ENCODE results near the gene FAM107B. TPM values are rescaled to one million over a fixed set of nuclear protein-coding genes. Genes with fewer than 3 reads are reported as not detected.
A peak's percentile ranks its signal among the peaks of the same experiment; 100 is the strongest.
"Not testable (repeated sequence)": the region's sequence is repeated elsewhere in the genome, so short reads cannot be mapped to it uniquely, and the experiment has no call there.

The FAM107B gene
- total RNA-seq, result 100 to 1,000 TPM; 188 to 200 TPM

DNA sequence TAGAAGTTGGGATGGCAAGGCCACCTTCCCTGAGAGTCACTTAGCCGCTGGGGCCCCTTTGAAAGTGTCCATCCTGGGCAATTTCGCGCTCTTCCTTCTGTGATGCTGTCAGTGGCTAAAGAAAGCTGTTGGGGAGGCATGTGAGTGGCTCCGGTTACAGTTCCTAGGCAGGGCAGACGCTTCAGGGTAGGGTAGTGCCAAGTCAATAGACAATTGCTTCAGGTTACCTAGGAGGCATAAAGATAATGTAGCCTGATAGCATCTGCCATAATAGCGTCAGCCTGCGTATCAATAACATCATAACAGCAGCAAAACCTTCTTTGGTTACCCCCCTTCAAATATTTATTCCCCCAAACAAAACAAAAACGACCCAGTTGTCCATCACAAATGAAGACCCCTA, at the start of gene FAM107B:
FAM107B (minus strand) TSS at position 101 of the 400 bp plus-strand sequence. CDS start 234 bp downstream, outside the sequence.
- Mint-ChIP-seq H3K27ac (no peak within 1 kb of the TSS), H3K9me3 (no peaks in the 10 kb centered on the region), H3K27me3 (no peaks in the 10 kb centered on the region), H3K36me3 (no peaks in the 10 kb centered on the region), H3K4me1 (peaks cover 5% of the 10 kb centered on the region), H3K4me3 (no peak within 1 kb of the TSS)
- no peak for ATAC-seq (ENCODE audit: low read depth)
- POLR2A ChIA-PET, result no interaction called here
- DNase-seq, result no peak

DNA sequence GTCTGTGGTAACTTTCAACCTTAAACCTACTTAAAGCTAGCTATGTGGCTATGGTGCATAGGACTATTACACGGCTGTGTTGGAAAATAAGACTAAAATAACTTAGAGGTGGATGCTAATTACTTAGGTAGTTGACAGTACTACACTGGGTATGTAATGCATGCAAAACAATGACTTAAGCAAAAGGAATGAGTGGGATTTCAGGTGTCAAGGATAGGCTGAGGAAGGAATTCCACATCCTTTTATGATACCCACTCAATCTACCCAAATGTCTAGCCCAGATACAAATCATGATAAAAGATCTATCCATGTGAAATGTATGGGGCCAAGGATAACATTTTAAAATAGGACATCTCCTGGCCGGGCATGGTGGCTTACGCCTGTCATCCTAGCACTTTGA, 49.3 kb upstream of the FAM107B start:
- H3K4me1 Mint-ChIP-seq, result peaks cover 3% of the 10 kb centered on the region
- POLR2A ChIA-PET, result no interaction called here
- no peaks in the 10 kb centered on the region for H3K27me3 Mint-ChIP-seq
- H3K27ac Mint-ChIP-seq, result no peak overlapping the region
- DNase-seq (no peak), ATAC-seq (ENCODE audit: low read depth) (no peak)
- H3K9me3 Mint-ChIP-seq, result no peaks in the 10 kb centered on the region
- no peak overlapping the region for H3K4me3 Mint-ChIP-seq
- H3K36me3 Mint-ChIP-seq, result no peaks in the 10 kb centered on the region

DNA sequence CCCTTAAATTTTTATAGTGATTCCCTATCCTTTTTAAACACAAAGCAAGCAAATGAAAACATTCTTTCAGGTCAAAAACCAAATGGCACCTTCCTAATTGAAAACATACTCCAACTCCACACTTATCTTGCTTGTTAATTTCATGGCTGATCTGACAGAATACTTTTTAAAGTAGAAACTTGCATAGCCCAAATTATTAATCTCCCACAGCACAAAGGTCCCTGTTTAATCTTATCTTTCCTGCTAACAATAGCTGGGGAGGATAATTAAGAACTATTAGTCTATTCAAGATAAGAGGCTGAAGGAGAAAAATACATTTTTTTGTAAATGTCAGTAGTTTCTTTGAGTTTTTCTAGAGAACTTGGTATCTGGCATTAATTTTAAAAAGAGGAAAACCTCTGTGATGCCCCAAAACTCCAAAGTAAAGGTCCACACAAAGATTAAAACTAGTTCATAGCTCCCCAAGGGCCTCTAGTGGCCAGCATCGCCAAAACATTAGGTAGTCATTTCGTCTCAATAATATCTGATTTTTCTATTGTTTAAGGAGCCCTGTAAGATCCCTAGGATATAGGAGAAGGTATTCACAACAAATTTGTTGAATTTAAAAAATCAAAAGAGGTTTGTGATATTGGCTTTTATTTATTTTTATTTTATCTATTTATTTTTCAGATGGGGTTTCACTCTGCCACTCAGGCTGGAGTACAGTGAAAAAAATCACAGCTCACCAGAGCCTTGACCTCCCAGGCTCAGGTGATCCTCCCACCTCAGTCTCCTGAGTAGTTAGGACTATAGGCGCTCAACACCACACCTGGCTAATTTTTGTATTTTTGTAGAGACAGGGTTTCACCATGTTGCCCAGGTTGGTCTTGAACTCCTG, 48.4 kb upstream of the FAM107B start:
- H3K4me1 Mint-ChIP-seq, result peaks cover 3% of the 10 kb centered on the region
- no peak overlapping the region for H3K27ac Mint-ChIP-seq
- ATAC-seq (ENCODE audit: low read depth), result no peak
- POLR2A ChIA-PET, result no interaction called here
- no peaks in the 10 kb centered on the region for H3K27me3 Mint-ChIP-seq
- H3K4me3 Mint-ChIP-seq, result no peak overlapping the region
- no peak for DNase-seq
- no peaks in the 10 kb centered on the region for H3K36me3 Mint-ChIP-seq
- H3K9me3 Mint-ChIP-seq, result no peaks in the 10 kb centered on the region

DNA sequence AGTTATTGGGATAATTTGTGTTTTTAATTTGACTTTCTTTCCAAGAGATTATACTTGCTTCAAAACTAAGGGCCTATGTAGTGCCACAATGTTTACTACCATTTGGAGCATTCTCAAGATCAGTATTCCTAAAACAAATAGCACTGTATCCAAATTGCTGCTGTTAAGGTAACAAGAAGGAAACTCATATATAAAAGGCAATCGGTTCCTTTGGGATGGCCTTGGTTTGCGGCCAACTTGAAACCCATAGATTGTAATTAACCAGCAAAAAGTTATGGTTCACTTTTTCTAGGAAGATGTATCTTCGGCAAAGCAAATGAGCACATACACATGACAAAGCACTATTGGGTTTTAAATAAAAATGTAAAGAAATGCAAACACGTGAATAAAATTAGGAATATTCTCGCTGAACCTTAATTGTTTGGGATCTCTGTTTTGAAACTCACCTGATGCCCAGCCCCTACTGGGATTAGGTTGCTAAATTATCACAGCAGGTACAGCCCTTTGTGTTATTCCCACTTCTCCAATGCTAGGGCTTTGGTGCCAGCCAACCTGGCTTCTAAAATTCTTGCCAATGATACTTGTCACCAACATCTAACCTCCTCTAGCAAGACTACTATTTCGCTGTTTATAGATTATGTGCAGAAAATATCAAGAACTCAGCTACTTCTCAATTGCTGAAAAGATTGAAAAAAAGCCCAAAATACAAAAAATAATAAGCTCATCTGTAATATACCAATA, 47.1 kb upstream of the FAM107B start:
- Mint-ChIP-seq H3K27ac (no peak overlapping the region), H3K27me3 (no peaks in the 10 kb centered on the region), H3K4me1 (peaks cover 3% of the 10 kb centered on the region), H3K36me3 (no peaks in the 10 kb centered on the region), H3K9me3 (no peaks in the 10 kb centered on the region), H3K4me3 (no peak overlapping the region)
- ATAC-seq (ENCODE audit: low read depth) (no peak), DNase-seq (no peak)
- POLR2A ChIA-PET, result no interaction called here

DNA sequence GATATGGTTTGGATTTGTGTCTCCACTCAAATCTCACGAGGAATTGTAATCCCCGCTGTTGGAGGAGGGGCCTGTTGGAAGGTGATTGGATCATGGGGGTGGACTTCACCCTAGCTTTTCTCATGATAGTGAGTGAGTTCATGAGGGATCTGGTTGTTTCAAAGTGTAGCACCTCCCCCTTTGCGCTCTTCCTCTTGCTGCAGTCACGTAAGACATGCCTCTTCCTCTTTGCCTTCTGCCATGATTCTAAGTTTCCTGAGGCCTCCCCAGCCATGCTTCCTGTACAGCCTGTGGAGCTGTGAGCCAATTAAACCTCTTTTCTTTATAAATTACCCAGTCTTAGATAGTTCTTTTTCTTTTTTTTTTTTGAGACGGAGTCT, 46.1 kb upstream of the FAM107B start:
- DNase-seq (no peak), ATAC-seq (ENCODE audit: low read depth) (no peak)
- Mint-ChIP-seq H3K36me3 (no peaks in the 10 kb centered on the region), H3K27me3 (no peaks in the 10 kb centered on the region), H3K9me3 (no peaks in the 10 kb centered on the region), H3K4me3 (no peak overlapping the region), H3K27ac (no peak overlapping the region), H3K4me1 (peaks cover 3% of the 10 kb centered on the region)
- POLR2A ChIA-PET, result no interaction called here

DNA sequence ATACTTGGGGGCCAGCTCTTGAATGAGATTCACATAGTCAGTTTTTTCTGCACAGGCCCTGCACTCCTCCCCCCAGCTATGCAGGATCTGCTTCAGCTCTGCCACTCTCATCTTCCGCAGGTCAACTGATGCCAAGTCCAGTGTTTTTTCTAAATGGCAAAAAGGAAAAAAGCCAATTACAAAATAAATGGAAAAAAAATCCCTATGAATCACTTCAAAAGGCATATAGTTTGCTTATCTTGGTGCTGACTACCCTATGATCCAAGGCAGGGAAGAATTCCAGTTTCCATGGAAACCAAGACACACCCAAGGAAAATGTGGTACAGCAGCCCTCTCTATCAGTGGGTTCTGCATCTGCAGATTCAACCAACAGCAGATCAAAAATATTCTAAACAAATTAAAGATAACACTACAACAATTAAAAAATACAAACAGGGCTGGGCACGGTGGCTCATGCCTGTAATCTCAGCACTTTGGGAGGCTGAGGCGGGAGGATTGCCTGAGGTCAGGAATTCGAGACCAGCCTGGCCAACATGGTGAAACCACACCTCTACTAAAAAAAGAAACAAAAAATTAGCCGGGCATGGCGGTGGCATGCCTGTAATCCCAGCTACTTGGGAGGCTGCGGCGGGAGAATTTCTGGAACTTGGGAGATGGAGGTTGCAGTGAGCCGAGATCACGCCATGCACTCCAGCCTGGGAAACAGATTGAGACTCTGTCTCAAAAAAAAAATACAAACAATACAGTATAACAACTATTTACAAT, 45.5 kb upstream of the FAM107B start:
- H3K9me3 Mint-ChIP-seq, result no peaks in the 10 kb centered on the region
- no peak for DNase-seq
- H3K27me3 Mint-ChIP-seq, result no peaks in the 10 kb centered on the region
- no peaks in the 10 kb centered on the region for H3K36me3 Mint-ChIP-seq
- ATAC-seq (ENCODE audit: low read depth), result no peak
- peaks cover 3% of the 10 kb centered on the region for H3K4me1 Mint-ChIP-seq
- POLR2A ChIA-PET, result interaction anchor here (0.9 kb wide), 1 partner anchor 17 kb away, joined by 3 read pairs; no protein-coding TSS in a partner anchor
- no peak overlapping the region for H3K27ac Mint-ChIP-seq
- no peak overlapping the region for H3K4me3 Mint-ChIP-seq

DNA sequence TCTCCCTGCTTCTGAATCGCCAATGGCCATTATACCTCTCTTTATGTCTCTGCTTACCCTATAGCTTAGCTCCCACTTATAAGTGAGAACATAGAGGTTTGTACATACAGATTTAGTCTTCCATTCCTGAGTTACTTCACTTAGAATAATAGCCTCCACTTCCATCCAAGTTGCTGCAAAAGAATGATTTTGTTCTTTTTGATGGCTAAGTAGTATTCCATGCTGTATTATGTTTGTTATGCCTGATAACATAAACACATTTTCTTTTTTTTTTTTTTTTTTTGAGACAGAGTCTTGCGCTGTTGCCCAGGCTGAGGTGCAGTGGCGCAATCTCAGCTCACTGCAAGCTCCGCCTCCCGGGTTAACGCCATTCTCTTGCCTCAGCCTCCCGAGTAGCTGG, 42.0 kb upstream of the FAM107B start:
- ATAC-seq (ENCODE audit: low read depth); H3K4me3 Mint-ChIP-seq; H3K36me3 Mint-ChIP-seq; H3K27ac Mint-ChIP-seq; H3K9me3 Mint-ChIP-seq; POLR2A ChIA-PET; H3K27me3 Mint-ChIP-seq; DNase-seq: not testable (repeated sequence)
- peaks cover 12% of the 10 kb centered on the region for H3K4me1 Mint-ChIP-seq

DNA sequence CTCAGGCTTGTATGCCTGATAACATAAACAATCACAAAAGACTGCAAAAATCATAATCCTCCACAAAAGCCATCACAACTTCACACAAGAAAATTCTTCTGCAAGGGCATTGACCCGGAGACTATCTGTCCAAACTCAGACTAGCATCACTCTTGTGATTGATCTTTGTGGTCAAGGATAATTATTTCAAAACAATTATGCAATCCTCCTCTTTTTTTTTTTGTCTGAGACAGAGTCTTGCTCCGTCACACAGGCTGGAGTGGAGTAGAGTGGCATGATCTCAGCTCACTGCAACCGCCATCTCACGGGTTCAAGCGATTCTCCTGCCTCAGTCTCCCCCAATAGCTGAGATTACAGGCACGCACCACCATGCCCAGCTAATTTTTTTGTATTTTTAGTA, 41.0 kb upstream of the FAM107B start:
- ATAC-seq (ENCODE audit: low read depth) (no peak), DNase-seq (no peak)
- H3K9me3 Mint-ChIP-seq, result peaks cover 1% of the 10 kb centered on the region
- H3K4me1 Mint-ChIP-seq, result peaks cover 9% of the 10 kb centered on the region
- no peaks in the 10 kb centered on the region for H3K36me3 Mint-ChIP-seq
- no peak overlapping the region for H3K4me3 Mint-ChIP-seq
- H3K27me3 Mint-ChIP-seq, result peaks cover 4% of the 10 kb centered on the region
- H3K27ac Mint-ChIP-seq, result no peak overlapping the region
- POLR2A ChIA-PET, result no interaction called here

DNA sequence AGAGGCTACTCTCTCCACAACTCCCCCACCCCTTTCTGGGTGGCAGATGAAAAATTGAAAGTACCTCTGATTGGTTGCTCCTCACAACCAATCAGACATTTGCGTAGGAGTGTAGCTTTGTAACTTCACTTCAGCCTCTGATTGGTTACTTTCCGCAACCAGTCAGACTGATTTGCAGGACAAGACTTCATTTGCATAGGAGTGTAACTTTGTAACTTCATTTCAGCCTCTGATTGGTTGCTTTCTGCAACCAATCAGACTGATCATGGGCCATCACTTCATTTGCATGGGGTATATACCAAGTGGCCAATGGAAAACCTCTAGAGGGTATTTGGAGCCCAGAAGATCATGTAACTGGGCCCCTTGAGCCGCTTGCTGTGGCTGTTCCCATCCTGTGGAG, 37.6 kb upstream of the FAM107B start:
- Mint-ChIP-seq H3K27me3 (peaks cover 5% of the 10 kb centered on the region), H3K4me3 (peak overlapping the region; percentile 64), H3K36me3 (no peaks in the 10 kb centered on the region), H3K27ac (peak overlapping the region; percentile 57), H3K9me3 (peaks cover 1% of the 10 kb centered on the region), H3K4me1 (peaks cover 11% of the 10 kb centered on the region)
- DNase-seq (no peak), ATAC-seq (ENCODE audit: low read depth) (no peak)
- POLR2A ChIA-PET, result no interaction called here

DNA sequence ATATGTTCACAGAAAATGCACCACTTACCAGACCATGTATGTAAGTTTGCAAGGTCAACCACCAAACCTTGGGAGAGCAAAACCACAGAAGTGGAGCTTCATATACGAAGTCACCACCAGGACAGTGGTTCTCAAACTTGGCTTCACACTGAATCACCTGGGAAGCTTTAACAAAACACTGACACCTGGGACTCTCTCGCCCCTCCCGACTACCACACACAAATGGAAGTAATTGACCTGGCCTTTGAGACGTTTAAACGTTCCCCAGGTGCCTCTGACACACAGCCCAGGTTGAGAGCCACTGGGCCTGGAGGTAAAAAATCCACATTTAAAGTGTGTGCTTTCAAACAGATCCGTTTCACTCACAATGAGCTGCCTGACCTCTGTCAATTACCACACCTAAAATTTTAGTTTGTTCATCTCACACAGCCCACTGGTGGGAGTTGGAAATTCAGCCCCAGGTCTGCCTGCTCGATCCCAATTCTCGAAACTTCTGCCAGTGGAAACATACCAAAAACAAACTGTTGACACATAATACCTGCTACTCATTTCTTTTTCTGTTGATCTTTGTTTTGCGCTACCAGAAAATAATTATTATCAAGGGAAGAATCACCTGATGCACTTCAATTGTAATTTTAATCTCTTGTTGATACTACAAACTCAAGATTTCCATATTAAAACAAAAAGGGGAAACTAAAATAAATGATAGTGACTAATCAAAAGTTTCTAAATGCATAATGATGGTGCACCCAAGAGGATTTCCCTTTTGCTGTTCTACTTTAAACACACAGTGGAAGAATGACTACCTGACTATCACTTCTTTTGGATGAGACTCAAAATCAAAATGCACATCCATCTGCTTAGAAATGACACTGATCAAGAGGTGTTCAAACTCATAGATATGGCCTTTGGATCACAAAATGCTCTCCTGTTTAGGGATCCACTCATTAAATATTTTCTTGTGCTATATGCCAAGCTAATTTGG, 36.6 kb upstream of the FAM107B start:
- DNase-seq (no peak), ATAC-seq (ENCODE audit: low read depth) (no peak)
- Mint-ChIP-seq H3K27ac (no peak overlapping the region), H3K9me3 (peaks cover 1% of the 10 kb centered on the region), H3K4me3 (no peak overlapping the region), H3K27me3 (peaks cover 5% of the 10 kb centered on the region), H3K36me3 (no peaks in the 10 kb centered on the region), H3K4me1 (peaks cover 11% of the 10 kb centered on the region)
- POLR2A ChIA-PET, result interaction anchor here (1.0 kb wide), 1 partner anchor 142 kb away, joined by 3 read pairs; no protein-coding TSS in a partner anchor

DNA sequence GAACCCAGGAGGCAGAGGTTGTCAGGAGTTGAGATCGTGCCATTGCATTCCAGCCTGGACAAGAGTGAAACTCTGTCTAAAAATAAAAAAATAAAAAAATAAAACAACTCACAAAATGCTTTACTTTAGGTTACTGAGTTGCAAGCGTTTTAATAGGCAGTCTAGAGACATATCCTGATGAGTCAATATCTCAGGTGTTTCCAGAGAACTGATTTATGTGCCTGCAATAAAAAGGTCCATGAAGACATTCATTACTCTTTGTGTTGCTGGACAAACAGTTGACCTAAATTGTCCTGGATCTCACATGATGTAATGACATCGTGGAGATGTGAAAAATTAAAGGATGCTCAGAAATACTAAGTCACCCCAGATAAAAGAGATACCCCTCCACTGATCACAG, 31.6 kb upstream of the FAM107B start:
- POLR2A ChIA-PET, result no interaction called here
- DNase-seq (no peak), ATAC-seq (ENCODE audit: low read depth) (no peak)
- peaks cover 11% of the 10 kb centered on the region for H3K27me3 Mint-ChIP-seq
- no peak overlapping the region for H3K4me3 Mint-ChIP-seq
- no peaks in the 10 kb centered on the region for H3K9me3 Mint-ChIP-seq
- no peaks in the 10 kb centered on the region for H3K36me3 Mint-ChIP-seq
- H3K27ac Mint-ChIP-seq, result no peak overlapping the region
- H3K4me1 Mint-ChIP-seq, result peaks cover 2% of the 10 kb centered on the region

DNA sequence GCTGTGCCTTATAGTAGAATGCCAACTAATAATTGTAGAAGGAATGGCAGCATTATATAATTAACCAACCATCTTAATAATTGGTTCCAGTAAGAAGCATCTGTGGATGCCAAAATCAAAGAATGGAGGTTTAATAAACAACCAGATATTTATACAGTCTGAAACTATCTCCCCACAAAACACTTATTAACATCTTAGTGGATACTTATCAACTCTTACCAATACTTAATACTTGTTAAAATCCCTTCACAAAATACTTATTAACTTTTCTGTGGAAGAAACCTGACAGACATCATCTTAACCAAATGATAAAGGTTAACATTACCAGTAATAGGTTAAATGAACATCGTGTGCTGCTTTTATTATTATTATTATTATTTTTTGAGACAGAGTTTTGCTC, 29.1 kb upstream of the FAM107B start:
- no peak overlapping the region for H3K4me3 Mint-ChIP-seq
- peaks cover 13% of the 10 kb centered on the region for H3K27me3 Mint-ChIP-seq
- H3K4me1 Mint-ChIP-seq, result no peaks in the 10 kb centered on the region
- POLR2A ChIA-PET, result no interaction called here
- no peak overlapping the region for H3K27ac Mint-ChIP-seq
- ATAC-seq (ENCODE audit: low read depth) (no peak), DNase-seq (no peak)
- no peaks in the 10 kb centered on the region for H3K36me3 Mint-ChIP-seq
- no peaks in the 10 kb centered on the region for H3K9me3 Mint-ChIP-seq
